CD8-positive, alpha-beta memory T cell (primary cell): Measurements from ENCODE around the gene TFDP3. TPM values are rescaled to one million over a fixed set of nuclear protein-coding genes. Genes with fewer than 3 reads are reported as not detected.

Source experiments
- CTCF ChIA-PET: fragments of 350-600 bp; sonication (Branson Sonifier 250); formaldehyde crosslinking; loops from one replicate; lab custom pipeline; 2021; ENCODE audit warnings: antibody characterized with exemption; lab: Charles Lee
- POLR2A ChIA-PET: fragments of 350-600 bp; sonication (Branson Sonifier 250); formaldehyde crosslinking; loops from one replicate; lab custom pipeline; 2021; ENCODE audit warnings: antibody characterized with exemption; lab: Charles Lee
- DNase-seq, 5 donors: peaks; one replicate each; pipeline versions ENCODE4 v3.0.0 to v3.0.0-alpha.2; 2020 to 2022; ENCODE audit warnings: mixed read lengths in 1 of 5
- H3K27ac ChIP-seq: one replicate; pipeline ENCODE4 v1.7.0; 2013; ENCODE audit warnings: low read depth, mild to moderate bottlenecking, low read length, moderate library complexity
- H3K27me3 ChIP-seq: 2 replicates; pipeline ENCODE4 v1.7.0; 2013; ENCODE audit warnings: low read length, mild to moderate bottlenecking; ENCODE audit not compliant: insufficient read depth, poor library complexity, severe bottlenecking
- H3K36me3 ChIP-seq: 2 replicates; pipeline ENCODE4 v1.7.0; 2013; ENCODE audit warnings: mild to moderate bottlenecking, low read length, moderate library complexity; ENCODE audit not compliant: insufficient read depth
- H3K4me1 ChIP-seq: 2 replicates; pipeline ENCODE4 v1.7.0; 2013; ENCODE audit warnings: mild to moderate bottlenecking, low read length, moderate library complexity; ENCODE audit not compliant: insufficient read depth
- H3K4me3 ChIP-seq: 2 replicates; pipeline ENCODE4 v1.7.0; 2013; ENCODE audit warnings: mild to moderate bottlenecking, low read length
- H3K9me3 ChIP-seq: 2 replicates; pipeline ENCODE4 v1.7.0; 2013; ENCODE audit warnings: mild to moderate bottlenecking, low read length
- H3K27ac Mint-ChIP-seq, 8 donors: one replicate each; pipeline ENCODE4 v1.8.0; 2020 to 2021; ENCODE audit warnings: mixed read lengths in 8 of 8, mild to moderate bottlenecking in 6 of 8, inconsistent platforms in 3 of 8, moderate library complexity in 3 of 8
- H3K27me3 Mint-ChIP-seq, 2 donors: one replicate each; pipeline ENCODE4 v1.8.0; 2020 to 2021; ENCODE audit warnings: mixed read lengths in 2 of 2, mild to moderate bottlenecking in 1 of 2, moderate library complexity in 1 of 2
- H3K36me3 Mint-ChIP-seq, 3 donors: one replicate each; pipeline ENCODE4 v1.8.0; 2020 to 2021; ENCODE audit warnings: mixed read lengths in 3 of 3, inconsistent platforms in 1 of 3, mild to moderate bottlenecking in 1 of 3
- H3K4me1 Mint-ChIP-seq, 3 donors: one replicate each; pipeline ENCODE4 v1.8.0; 2020 to 2021; ENCODE audit warnings: mixed read lengths in 3 of 3, inconsistent platforms in 1 of 3, mild to moderate bottlenecking in 1 of 3
- H3K4me3 Mint-ChIP-seq, 7 donors: one replicate each; pipeline ENCODE4 v1.8.0; 2020 to 2021; ENCODE audit warnings: mixed read lengths in 7 of 7, mild to moderate bottlenecking in 6 of 7, moderate library complexity in 4 of 7, inconsistent platforms in 2 of 7
- H3K9me3 Mint-ChIP-seq, 5 donors: one replicate each; pipeline ENCODE4 v1.8.0; 2020 to 2022; ENCODE audit warnings: mixed read lengths in 5 of 5, mild to moderate bottlenecking in 3 of 5, moderate library complexity in 2 of 5, inconsistent platforms in 1 of 5
- polyA plus RNA-seq: library from polyadenylated mRNA; unstranded; fragments of 300-500 nt; fragmentation: Illumina TruSeq; gene quantifications from one replicate; pipeline ENCODE4 v1.2.3, GENCODE V29; 2021
- total RNA-seq, 2 experiments: library from RNA; stranded (reverse); gene quantifications; one replicate each; pipeline ENCODE4 v1.2.3, GENCODE V29; 2021

TFDP3 gene
- total and polyA plus RNA-seq, 3 experiments from 2014 or later: not detected

- no peak overlapping the region for H3K4me3 ChIP-seq
- POLR2A ChIA-PET: no interaction called here
- no peaks in the 10 kb centered on the region for H3K4me1 ChIP-seq
- H3K9me3 Mint-ChIP-seq: peaks cover 0 to 24% (median 18%) of the 10 kb centered on the region in 5 donors
- DNase-seq: no peak
- CTCF ChIA-PET: no interaction called here
- H3K27ac ChIP-seq: no peak overlapping the region
- H3K36me3 Mint-ChIP-seq: peaks cover 0 to 2% (median 0%) of the 10 kb centered on the region in 3 donors
- H3K27ac Mint-ChIP-seq: no peak overlapping the region
- no peak overlapping the region for H3K4me3 Mint-ChIP-seq
- no peaks in the 10 kb centered on the region for H3K36me3 ChIP-seq
- no peaks in the 10 kb centered on the region for H3K9me3 ChIP-seq
- peaks cover 0 to 19% of the 10 kb centered on the region in 2 donors for H3K27me3 Mint-ChIP-seq
- H3K4me1 Mint-ChIP-seq: no peaks in the 10 kb centered on the region
- H3K27me3 ChIP-seq: no peaks in the 10 kb centered on the region
Observed at GRCh38 chrX:133248177-133248576, 30.0 kb upstream of the TFDP3 start.

GRCh38 chrX:133246921-133247320, 28.8 kb upstream of the TFDP3 start:
- no peak for DNase-seq
- ChIA-PET CTCF (no interaction called here), POLR2A (no interaction called here)
- H3K27me3 ChIP-seq: no peaks in the 10 kb centered on the region
- H3K36me3 Mint-ChIP-seq: peaks cover 0 to 2% (median 0%) of the 10 kb centered on the region in 3 donors
- no peaks in the 10 kb centered on the region for H3K4me1 Mint-ChIP-seq
- H3K27ac Mint-ChIP-seq: no peak overlapping the region
- peaks cover 0 to 19% of the 10 kb centered on the region in 2 donors for H3K27me3 Mint-ChIP-seq
- no peaks in the 10 kb centered on the region for H3K36me3 ChIP-seq
- H3K27ac ChIP-seq: no peak overlapping the region
- no peaks in the 10 kb centered on the region for H3K9me3 ChIP-seq
- H3K4me3 ChIP-seq: no peak overlapping the region
- H3K4me3 Mint-ChIP-seq: no peak overlapping the region
- no peaks in the 10 kb centered on the region for H3K4me1 ChIP-seq
- H3K9me3 Mint-ChIP-seq: peaks cover 0 to 24% (median 18%) of the 10 kb centered on the region in 5 donors

GRCh38 chrX:133235830-133236229, 17.7 kb upstream of the TFDP3 start:
- CTCF ChIA-PET: no interaction called here
- no peak overlapping the region for H3K27ac ChIP-seq
- no peaks in the 10 kb centered on the region for H3K36me3 ChIP-seq
- Mint-ChIP-seq H3K36me3 (no peaks in the 10 kb centered on the region), H3K27me3 (peaks cover 0 to 6% of the 10 kb centered on the region in 2 donors), H3K4me3 (no peak overlapping the region), H3K4me1 (no peaks in the 10 kb centered on the region), H3K9me3 (no peaks in the 10 kb centered on the region), H3K27ac (no peak overlapping the region)
- DNase-seq: no peak
- no peaks in the 10 kb centered on the region for H3K9me3 ChIP-seq
- POLR2A ChIA-PET: no interaction called here
- H3K4me1 ChIP-seq: no peaks in the 10 kb centered on the region
- H3K4me3 ChIP-seq: no peak overlapping the region
- H3K27me3 ChIP-seq: no peaks in the 10 kb centered on the region

- Mint-ChIP-seq H3K9me3 (no peaks in the 10 kb centered on the region), H3K4me3 (no peak overlapping the region), H3K36me3 (no peaks in the 10 kb centered on the region), H3K4me1 (no peaks in the 10 kb centered on the region), H3K27me3 (peaks cover 0 to 8% of the 10 kb centered on the region in 2 donors), H3K27ac (no peak overlapping the region)
- H3K27ac ChIP-seq: no peak overlapping the region
- CTCF ChIA-PET: no interaction called here
- no peak for DNase-seq
- POLR2A ChIA-PET: no interaction called here
- H3K27me3 ChIP-seq: no peaks in the 10 kb centered on the region
- H3K9me3 ChIP-seq: no peaks in the 10 kb centered on the region
- H3K4me1 ChIP-seq: no peaks in the 10 kb centered on the region
- no peaks in the 10 kb centered on the region for H3K36me3 ChIP-seq
- no peak overlapping the region for H3K4me3 ChIP-seq
Observed at GRCh38 chrX:133232331-133232730, 14.2 kb upstream of the TFDP3 start.

- DNase-seq: no peak
- H3K36me3 ChIP-seq: no peaks in the 10 kb centered on the region
- POLR2A ChIA-PET: no interaction called here
- CTCF ChIA-PET: no interaction called here
- no peaks in the 10 kb centered on the region for H3K9me3 ChIP-seq
- Mint-ChIP-seq H3K27me3 (peaks cover 0 to 5% of the 10 kb centered on the region in 2 donors), H3K9me3 (no peaks in the 10 kb centered on the region), H3K27ac (no peak overlapping the region), H3K36me3 (no peaks in the 10 kb centered on the region), H3K4me3 (no peak overlapping the region), H3K4me1 (no peaks in the 10 kb centered on the region)
- no peak overlapping the region for H3K27ac ChIP-seq
- no peaks in the 10 kb centered on the region for H3K27me3 ChIP-seq
- H3K4me3 ChIP-seq: no peak overlapping the region
- H3K4me1 ChIP-seq: no peaks in the 10 kb centered on the region
Observed at GRCh38 chrX:133229361-133229760, 11.2 kb upstream of the TFDP3 start.

- H3K36me3 Mint-ChIP-seq: no peaks in the 10 kb centered on the region
- H3K27me3 Mint-ChIP-seq: peaks cover 0 to 4% of the 10 kb centered on the region in 2 donors
- no peak overlapping the region for H3K27ac ChIP-seq
- CTCF ChIA-PET: no interaction called here
- POLR2A ChIA-PET: no interaction called here
- H3K4me1 Mint-ChIP-seq: no peaks in the 10 kb centered on the region
- no peaks in the 10 kb centered on the region for H3K9me3 Mint-ChIP-seq
- DNase-seq: no peak
- H3K36me3 ChIP-seq: no peaks in the 10 kb centered on the region
- no peaks in the 10 kb centered on the region for H3K9me3 ChIP-seq
- no peak overlapping the region for H3K4me3 Mint-ChIP-seq
- H3K4me3 ChIP-seq: no peak overlapping the region
- no peaks in the 10 kb centered on the region for H3K27me3 ChIP-seq
- H3K4me1 ChIP-seq: no peaks in the 10 kb centered on the region
- no peak overlapping the region for H3K27ac Mint-ChIP-seq
Observed at GRCh38 chrX:133215747-133216146, 2.4 kb downstream of the TFDP3 start.

- Mint-ChIP-seq H3K27ac (no peak overlapping the region), H3K36me3 (no peaks in the 10 kb centered on the region), H3K4me1 (no peaks in the 10 kb centered on the region), H3K27me3 (peaks cover 0 to 4% of the 10 kb centered on the region in 2 donors), H3K4me3 (no peak overlapping the region), H3K9me3 (no peaks in the 10 kb centered on the region)
- DNase-seq: no peak
- no peak overlapping the region for H3K27ac ChIP-seq
- CTCF ChIA-PET: no interaction called here
- H3K9me3 ChIP-seq: no peaks in the 10 kb centered on the region
- no peak overlapping the region for H3K4me3 ChIP-seq
- H3K27me3 ChIP-seq: no peaks in the 10 kb centered on the region
- POLR2A ChIA-PET: no interaction called here
- H3K36me3 ChIP-seq: no peaks in the 10 kb centered on the region
- no peaks in the 10 kb centered on the region for H3K4me1 ChIP-seq
Observed at GRCh38 chrX:133215017-133215416, 3.1 kb downstream of the TFDP3 start.

- no peak for DNase-seq
- H3K27ac ChIP-seq: no peak overlapping the region
- no peak overlapping the region for H3K27ac Mint-ChIP-seq
- H3K4me3 ChIP-seq: no peak overlapping the region
- ChIA-PET POLR2A (no interaction called here), CTCF (no interaction called here)
- peaks cover 0 to 4% of the 10 kb centered on the region in 2 donors for H3K27me3 Mint-ChIP-seq
- H3K4me3 Mint-ChIP-seq: no peak overlapping the region
- H3K4me1 Mint-ChIP-seq: no peaks in the 10 kb centered on the region
- H3K9me3 ChIP-seq: no peaks in the 10 kb centered on the region
- no peaks in the 10 kb centered on the region for H3K9me3 Mint-ChIP-seq
- H3K36me3 ChIP-seq: no peaks in the 10 kb centered on the region
- no peaks in the 10 kb centered on the region for H3K27me3 ChIP-seq
- H3K4me1 ChIP-seq: no peaks in the 10 kb centered on the region
- H3K36me3 Mint-ChIP-seq: no peaks in the 10 kb centered on the region
Observed at GRCh38 chrX:133214301-133214700, 3.9 kb downstream of the TFDP3 start.

- ChIA-PET CTCF (no interaction called here), POLR2A (no interaction called here)
- Histone ChIP-seq H3K27ac (no peak overlapping the region), H3K4me1 (no peaks in the 10 kb centered on the region), H3K4me3 (no peak overlapping the region), H3K36me3 (no peaks in the 10 kb centered on the region), H3K27me3 (no peaks in the 10 kb centered on the region), H3K9me3 (no peaks in the 10 kb centered on the region)
- Mint-ChIP-seq H3K27me3 (peaks cover 0 to 4% of the 10 kb centered on the region in 2 donors), H3K4me1 (no peaks in the 10 kb centered on the region), H3K27ac (no peak overlapping the region), H3K4me3 (no peak overlapping the region), H3K36me3 (no peaks in the 10 kb centered on the region), H3K9me3 (no peaks in the 10 kb centered on the region)
- no peak for DNase-seq
Observed at GRCh38 chrX:133213117-133213516, 5.0 kb downstream of the TFDP3 start.
